Measurements from ENCODE around the gene FIS1. TPM values are rescaled to one million over a fixed set of nuclear protein-coding genes. Genes with fewer than 3 reads are reported as not detected.

Gene FIS1
- total RNA-seq, 1 donor from 2014 or later, result 142 TPM

DNA sequence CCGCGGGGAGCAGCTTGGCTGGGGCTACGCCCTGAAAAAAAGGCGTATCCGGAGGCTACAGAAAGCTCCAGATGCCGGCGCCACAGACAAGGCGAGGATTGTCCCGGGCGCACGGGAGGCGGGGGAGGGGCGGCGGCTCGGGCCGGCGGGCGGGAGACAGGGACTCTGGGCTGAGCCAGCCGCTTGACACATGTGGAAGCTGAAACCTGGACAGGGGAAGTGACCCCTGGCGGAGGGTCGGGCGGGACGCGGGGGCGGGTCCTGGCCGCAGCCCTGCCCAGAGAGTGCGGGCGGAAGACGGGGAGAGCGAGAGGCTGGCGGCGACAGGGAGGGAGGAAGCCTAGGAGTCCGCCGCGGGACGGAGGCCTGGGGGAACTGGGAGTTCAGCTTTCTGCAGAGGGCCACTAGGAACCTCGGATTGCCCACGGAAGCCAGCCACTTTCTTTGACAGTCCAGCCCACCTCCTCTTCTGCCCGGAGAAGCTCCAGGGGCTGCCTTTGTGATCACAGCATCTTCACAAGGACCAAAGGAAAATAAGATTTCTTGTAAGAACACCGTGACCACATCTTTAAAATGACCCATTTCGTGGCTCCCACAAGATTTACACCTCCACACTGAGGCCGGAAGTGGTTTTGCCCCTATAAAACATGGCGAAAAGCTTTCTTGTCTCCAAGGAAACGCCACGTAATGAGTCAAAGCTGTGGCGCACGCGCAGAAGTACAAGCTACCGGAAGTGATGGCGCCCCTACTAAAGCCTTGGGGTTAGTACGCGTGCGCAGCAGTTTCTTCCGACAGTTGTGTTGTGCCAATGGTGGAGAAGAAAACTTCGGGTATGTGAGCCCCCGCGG is 27.3 kb downstream of the FIS1 start, which contains the start of the genes PLOD3 and ZNHIT1:
Gene PLOD3 (minus strand): TSS at position 194 of the 848 bp plus-strand sequence. CDS start 307 bp downstream, outside the sequence.
Gene ZNHIT1 (plus strand): TSS at position 778 of the 848 bp plus-strand sequence. CDS start 31 bp downstream, at position 809.
- H3K27me3 Mint-ChIP-seq (ENCODE audit: unreplicated experiment), result no peaks in the 10 kb centered on the region
- H3K4me1 Mint-ChIP-seq (ENCODE audit: unreplicated experiment), result peaks cover 41% of the 10 kb centered on the region
- TF ChIP-seq, protein P1, sequence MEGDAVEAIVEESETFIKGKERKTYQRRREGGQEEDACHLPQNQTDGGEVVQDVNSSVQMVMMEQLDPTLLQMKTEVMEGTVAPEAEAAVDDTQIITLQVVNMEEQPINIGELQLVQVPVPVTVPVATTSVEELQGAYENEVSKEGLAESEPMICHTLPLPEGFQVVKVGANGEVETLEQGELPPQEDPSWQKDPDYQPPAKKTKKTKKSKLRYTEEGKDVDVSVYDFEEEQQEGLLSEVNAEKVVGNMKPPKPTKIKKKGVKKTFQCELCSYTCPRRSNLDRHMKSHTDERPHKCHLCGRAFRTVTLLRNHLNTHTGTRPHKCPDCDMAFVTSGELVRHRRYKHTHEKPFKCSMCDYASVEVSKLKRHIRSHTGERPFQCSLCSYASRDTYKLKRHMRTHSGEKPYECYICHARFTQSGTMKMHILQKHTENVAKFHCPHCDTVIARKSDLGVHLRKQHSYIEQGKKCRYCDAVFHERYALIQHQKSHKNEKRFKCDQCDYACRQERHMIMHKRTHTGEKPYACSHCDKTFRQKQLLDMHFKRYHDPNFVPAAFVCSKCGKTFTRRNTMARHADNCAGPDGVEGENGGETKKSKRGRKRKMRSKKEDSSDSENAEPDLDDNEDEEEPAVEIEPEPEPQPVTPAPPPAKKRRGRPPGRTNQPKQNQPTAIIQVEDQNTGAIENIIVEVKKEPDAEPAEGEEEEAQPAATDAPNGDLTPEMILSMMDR (IDR thresholded peaks at IDR 0.05), result no peak
- H3K9me3 Mint-ChIP-seq (ENCODE audit: unreplicated experiment), result no peaks in the 10 kb centered on the region
- peak; percentile 97 for DNase-seq (ENCODE audit: extremely low spot score, unreplicated experiment)
- H3K27ac Mint-ChIP-seq (ENCODE audit: unreplicated experiment), result peak within 1 kb of the TSS; percentile 88
- H3K36me3 Mint-ChIP-seq (ENCODE audit: unreplicated experiment), result peaks cover 10% of the 10 kb centered on the region
- peak within 1 kb of the TSS; percentile 98 for H3K4me3 Mint-ChIP-seq (ENCODE audit: unreplicated experiment)

DNA sequence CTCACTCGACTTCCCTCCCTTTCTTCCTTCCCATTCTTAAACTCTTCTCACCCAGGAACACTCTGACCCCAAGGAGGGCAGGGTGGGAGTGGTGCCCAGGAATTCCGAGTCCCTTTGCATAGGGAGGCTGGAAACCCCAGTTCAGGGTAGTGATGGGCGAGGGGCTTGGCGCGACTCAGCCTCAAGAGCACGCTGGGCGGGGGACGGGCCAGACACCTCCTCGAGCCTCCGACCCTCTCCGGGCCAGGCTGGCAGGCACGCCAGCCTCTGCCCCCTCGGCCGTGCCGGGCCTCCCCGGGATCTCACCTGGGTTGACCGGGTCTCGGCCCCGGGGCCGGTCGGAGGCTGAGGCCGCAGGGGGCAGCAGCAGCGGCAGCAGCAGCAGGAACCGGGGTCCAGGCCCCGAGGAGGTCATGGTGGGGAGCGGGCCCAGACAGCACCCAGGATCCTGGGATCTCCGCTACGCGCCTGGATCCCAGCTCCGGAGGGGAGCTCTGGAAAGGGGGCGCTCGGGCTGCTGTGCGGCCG is 28.0 kb downstream of the FIS1 start:
- TF ChIP-seq, protein P1 (IDR thresholded peaks at IDR 0.05), result no peak
- Mint-ChIP-seq H3K36me3 (ENCODE audit: unreplicated experiment) (peaks cover 7% of the 10 kb centered on the region), H3K27me3 (ENCODE audit: unreplicated experiment) (no peaks in the 10 kb centered on the region), H3K9me3 (ENCODE audit: unreplicated experiment) (no peaks in the 10 kb centered on the region), H3K27ac (ENCODE audit: unreplicated experiment) (peak overlapping the region; percentile 88), H3K4me1 (ENCODE audit: unreplicated experiment) (peaks cover 40% of the 10 kb centered on the region), H3K4me3 (ENCODE audit: unreplicated experiment) (peak overlapping the region; percentile 98)
- DNase-seq (ENCODE audit: extremely low spot score, unreplicated experiment), result no peak

DNA sequence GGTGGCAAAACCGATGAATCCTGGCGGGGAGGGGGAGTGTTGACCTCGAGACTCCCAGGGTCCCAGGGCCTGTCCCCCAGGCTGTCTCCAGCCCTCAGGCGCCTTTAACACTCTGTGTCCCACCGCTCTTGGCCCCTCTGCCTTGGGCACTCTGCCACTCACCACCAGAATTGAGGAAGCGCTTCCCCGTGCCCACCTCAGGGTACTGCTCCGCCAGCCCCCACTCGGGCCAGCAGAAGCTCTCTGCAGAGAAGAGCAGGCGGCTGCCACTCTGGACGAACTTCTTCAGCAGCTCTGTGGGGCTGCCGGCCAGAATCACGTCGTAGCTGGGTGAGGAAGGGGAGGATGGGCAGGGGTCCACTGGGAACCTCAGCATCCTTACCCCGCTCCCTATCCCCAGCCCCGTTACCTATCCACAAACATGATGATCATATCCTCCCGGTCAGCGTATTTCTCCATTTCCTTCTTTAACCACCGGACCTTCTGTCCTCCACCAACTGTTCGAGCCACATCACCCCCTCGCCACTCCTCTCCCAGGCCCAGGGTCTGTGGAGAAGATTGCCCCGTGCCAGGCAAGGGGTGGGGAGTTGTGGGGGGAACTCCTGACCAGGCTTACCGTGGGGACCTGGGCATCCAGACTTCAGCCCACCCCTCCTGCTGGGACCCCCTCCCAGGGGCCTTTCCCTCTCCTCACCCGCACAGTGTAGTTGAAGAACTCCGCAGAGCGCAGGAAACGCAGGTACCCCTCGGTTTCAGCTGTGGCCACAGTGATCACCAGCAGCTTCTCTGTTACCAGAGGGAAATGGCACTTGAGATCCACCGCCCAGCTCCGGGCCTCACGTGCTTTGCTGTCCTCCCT is 28.7 kb downstream of the FIS1 start:
- peaks cover 3% of the 10 kb centered on the region for H3K36me3 Mint-ChIP-seq (ENCODE audit: unreplicated experiment)
- peak overlapping the region; percentile 98 for H3K4me3 Mint-ChIP-seq (ENCODE audit: unreplicated experiment)

DNA sequence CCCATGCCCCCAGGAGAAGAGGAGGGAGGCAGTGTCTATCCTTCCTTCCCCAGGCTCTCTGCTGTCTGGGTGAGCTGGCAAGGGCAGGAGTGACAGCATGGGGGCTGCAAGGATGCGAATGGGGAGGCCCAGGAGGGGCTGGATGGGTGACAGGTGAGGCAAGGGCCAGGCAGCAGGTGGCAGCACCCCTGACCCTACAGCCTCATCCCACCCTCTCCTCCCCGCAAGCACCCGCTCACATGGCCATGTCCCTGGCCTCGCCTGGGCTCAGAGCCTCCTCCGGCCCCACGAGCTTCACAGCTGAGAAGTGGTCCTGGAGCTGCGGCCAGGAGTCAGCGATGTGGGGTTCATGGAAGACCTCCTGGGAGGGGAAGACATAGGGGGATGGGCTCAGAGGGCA is 32.9 kb downstream of the FIS1 start:
- Mint-ChIP-seq H3K4me3 (ENCODE audit: unreplicated experiment) (no peak overlapping the region), H3K36me3 (ENCODE audit: unreplicated experiment) (peaks cover 16% of the 10 kb centered on the region), H3K27ac (ENCODE audit: unreplicated experiment) (no peak overlapping the region), H3K4me1 (ENCODE audit: unreplicated experiment) (peaks cover 20% of the 10 kb centered on the region), H3K9me3 (ENCODE audit: unreplicated experiment) (no peaks in the 10 kb centered on the region), H3K27me3 (ENCODE audit: unreplicated experiment) (no peaks in the 10 kb centered on the region)
- TF ChIP-seq, protein P1 (IDR thresholded peaks at IDR 0.05), result no peak
- no peak for DNase-seq (ENCODE audit: extremely low spot score, unreplicated experiment)

More for the DNA sequence above, 28.7 kb downstream of the FIS1 start:
- Mint-ChIP-seq H3K27me3 (ENCODE audit: unreplicated experiment) (no peaks in the 10 kb centered on the region), H3K9me3 (ENCODE audit: unreplicated experiment) (no peaks in the 10 kb centered on the region), H3K27ac (ENCODE audit: unreplicated experiment) (peak overlapping the region; percentile 74), H3K4me1 (ENCODE audit: unreplicated experiment) (peaks cover 39% of the 10 kb centered on the region)
- no peak for DNase-seq (ENCODE audit: extremely low spot score, unreplicated experiment)
- TF ChIP-seq, protein P1 (IDR thresholded peaks at IDR 0.05), result no peak

Data from osteocyte (in vitro differentiated cells).